ENCODE measurements around the gene TENM4. TPM values are rescaled to one million over a fixed set of nuclear protein-coding genes. Genes with fewer than 3 reads are reported as not detected.

The TENM4 gene
- total RNA-seq, 2 donors from 2014 or later = 68.2 to 130 TPM

DNA sequence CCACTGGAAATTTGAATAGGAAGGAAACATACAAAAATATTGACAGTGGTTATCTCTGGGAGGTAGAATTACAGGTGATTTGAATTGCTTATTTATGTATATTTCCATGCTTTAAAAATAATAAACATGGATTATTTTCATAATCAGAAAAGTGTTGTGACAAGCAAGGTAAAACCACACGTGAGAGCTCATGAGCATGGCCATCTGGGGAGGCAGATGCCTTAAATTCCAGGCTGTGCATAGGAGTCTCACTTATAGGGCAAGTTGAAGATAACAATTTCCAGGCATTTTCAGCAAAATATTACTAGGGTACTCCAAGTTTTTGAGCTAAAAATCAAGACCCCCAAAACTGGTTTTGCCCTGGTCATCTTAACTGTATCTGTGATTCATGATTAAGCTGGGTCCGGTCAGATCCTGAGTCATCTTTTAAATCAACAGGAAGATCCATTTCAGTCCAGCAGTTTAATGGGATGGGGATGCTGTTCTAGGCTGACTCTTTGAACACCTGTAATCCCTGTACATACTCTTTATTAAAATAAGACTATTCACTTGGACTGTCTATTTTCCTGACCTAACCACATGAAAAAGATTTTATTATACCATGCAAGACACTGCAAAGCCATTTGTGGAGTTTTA, 750.4 kb downstream of the TENM4 start:
- H3K36me3 Mint-ChIP-seq (ENCODE audit: low read depth) = peaks cover 21% of the 10 kb centered on the region
- TF ChIP-seq, protein P1, sequence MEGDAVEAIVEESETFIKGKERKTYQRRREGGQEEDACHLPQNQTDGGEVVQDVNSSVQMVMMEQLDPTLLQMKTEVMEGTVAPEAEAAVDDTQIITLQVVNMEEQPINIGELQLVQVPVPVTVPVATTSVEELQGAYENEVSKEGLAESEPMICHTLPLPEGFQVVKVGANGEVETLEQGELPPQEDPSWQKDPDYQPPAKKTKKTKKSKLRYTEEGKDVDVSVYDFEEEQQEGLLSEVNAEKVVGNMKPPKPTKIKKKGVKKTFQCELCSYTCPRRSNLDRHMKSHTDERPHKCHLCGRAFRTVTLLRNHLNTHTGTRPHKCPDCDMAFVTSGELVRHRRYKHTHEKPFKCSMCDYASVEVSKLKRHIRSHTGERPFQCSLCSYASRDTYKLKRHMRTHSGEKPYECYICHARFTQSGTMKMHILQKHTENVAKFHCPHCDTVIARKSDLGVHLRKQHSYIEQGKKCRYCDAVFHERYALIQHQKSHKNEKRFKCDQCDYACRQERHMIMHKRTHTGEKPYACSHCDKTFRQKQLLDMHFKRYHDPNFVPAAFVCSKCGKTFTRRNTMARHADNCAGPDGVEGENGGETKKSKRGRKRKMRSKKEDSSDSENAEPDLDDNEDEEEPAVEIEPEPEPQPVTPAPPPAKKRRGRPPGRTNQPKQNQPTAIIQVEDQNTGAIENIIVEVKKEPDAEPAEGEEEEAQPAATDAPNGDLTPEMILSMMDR (conservative IDR thresholded peaks at IDR 0.05) = no peak
- WGBS, 2 experiments (ENCODE audit: insufficient coverage in 1 of 2, insufficient read length in 1 of 2) = 100% methylated on average over 1 to 2 of the region's 2 CpGs
- H3K9me3 ChIP-seq (ENCODE audit: control insufficient read depth, low read length) = no peaks in the 10 kb centered on the region
- H3K4me3 Mint-ChIP-seq = no peak overlapping the region
- no peaks in the 10 kb centered on the region for H3K9me3 Mint-ChIP-seq
- no peak overlapping the region for H3K27ac ChIP-seq (ENCODE audit: low read depth, low read length)
- peaks cover 12% of the 10 kb centered on the region for H3K4me1 ChIP-seq (ENCODE audit: control insufficient read depth, insufficient read depth, low read length)
- peaks cover 25% of the 10 kb centered on the region for H3K4me1 Mint-ChIP-seq
- H3K27me3 Mint-ChIP-seq (ENCODE audit: insufficient read depth) = no peaks in the 10 kb centered on the region
- H3K9ac ChIP-seq (ENCODE audit: extremely low read depth, low read length, poor library complexity, severe bottlenecking) = no peak overlapping the region
- no peaks in the 10 kb centered on the region for H3K36me3 ChIP-seq (ENCODE audit: control insufficient read depth, insufficient read depth, low read length)
- H3K4me3 ChIP-seq (ENCODE audit: low read length) = no peak overlapping the region
- DNase-seq = no peak
- H3K27me3 ChIP-seq (ENCODE audit: control insufficient read depth, insufficient read depth, low read length, poor library complexity, severe bottlenecking) = no peaks in the 10 kb centered on the region
- H3K27ac Mint-ChIP-seq = no peak overlapping the region

DNA sequence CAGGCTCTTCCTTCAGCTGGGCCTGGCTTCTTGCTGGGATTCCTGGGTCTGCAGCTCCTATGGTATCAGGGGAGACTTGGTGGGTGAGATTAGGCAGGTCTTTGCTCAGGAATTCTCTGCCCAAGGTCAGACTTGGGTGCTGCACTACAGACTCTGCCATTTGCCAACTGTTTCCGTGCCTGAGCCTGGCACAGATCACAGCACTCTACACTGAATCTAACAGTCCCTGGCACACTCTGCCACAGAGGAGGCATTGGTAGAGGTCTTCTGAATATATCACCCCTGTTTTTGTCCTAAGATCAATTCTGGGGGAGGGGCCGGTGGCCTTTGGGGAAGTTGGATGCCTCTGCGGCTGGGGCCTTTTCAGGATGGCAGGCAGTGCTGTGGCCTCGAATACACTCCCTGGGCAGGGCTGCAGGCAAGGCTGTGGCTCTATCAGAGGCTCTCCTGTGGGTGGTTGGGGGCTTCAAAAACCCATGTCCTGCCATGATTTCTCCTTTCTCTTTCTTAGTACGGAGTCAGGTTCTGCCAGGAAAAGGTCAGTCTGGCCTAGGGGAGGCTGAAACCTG, 751.2 kb downstream of the TENM4 start:
- no peaks in the 10 kb centered on the region for H3K9me3 Mint-ChIP-seq
- DNase-seq = peak; percentile 36
- H3K36me3 Mint-ChIP-seq (ENCODE audit: low read depth) = peaks cover 22% of the 10 kb centered on the region
- no peak overlapping the region for H3K27ac Mint-ChIP-seq
- no peak overlapping the region for H3K4me3 Mint-ChIP-seq
- TF ChIP-seq, protein P1 (conservative IDR thresholded peaks at IDR 0.05) = no peak
- peaks cover 12% of the 10 kb centered on the region for H3K4me1 ChIP-seq (ENCODE audit: control insufficient read depth, insufficient read depth, low read length)
- no peaks in the 10 kb centered on the region for H3K36me3 ChIP-seq (ENCODE audit: control insufficient read depth, insufficient read depth, low read length)
- H3K27ac ChIP-seq (ENCODE audit: low read depth, low read length) = no peak overlapping the region
- H3K27me3 ChIP-seq (ENCODE audit: control insufficient read depth, insufficient read depth, low read length, poor library complexity, severe bottlenecking) = no peaks in the 10 kb centered on the region
- no peaks in the 10 kb centered on the region for H3K9me3 ChIP-seq (ENCODE audit: control insufficient read depth, low read length)
- no peak overlapping the region for H3K4me3 ChIP-seq (ENCODE audit: low read length)
- H3K27me3 Mint-ChIP-seq (ENCODE audit: insufficient read depth) = no peaks in the 10 kb centered on the region
- H3K4me1 Mint-ChIP-seq = peaks cover 25% of the 10 kb centered on the region
- WGBS, 2 experiments (ENCODE audit: insufficient coverage in 1 of 2, insufficient read length in 1 of 2) = 84% methylated on average over 5 of the region's 5 CpGs; no CpG with 5 or more reads in 1 of the 2 experiments
- H3K9ac ChIP-seq (ENCODE audit: extremely low read depth, low read length, poor library complexity, severe bottlenecking) = no peak overlapping the region

DNA sequence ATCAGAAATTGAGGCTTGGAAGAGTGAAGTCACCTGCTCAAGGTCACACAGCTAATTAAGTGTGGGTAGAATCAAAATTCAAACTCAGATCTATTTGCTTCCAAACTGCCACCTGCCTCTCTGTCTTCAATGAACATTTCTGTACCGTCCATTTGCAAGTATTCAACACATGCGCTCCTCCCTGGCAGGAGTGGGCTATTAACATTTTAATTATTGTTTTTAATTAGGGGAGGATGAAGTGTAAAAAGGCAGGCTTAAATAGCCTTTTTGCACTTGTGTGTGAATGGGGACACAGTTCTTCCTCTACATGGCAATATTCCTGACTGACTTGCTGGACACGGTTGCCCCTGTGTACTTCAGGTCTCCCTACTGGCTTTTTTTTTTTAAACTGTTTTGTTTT, 751.7 kb downstream of the TENM4 start:
- WGBS, 2 experiments (ENCODE audit: insufficient coverage in 1 of 2, insufficient read length in 1 of 2) = 86 to 87% methylated on average over 1 to 3 of the region's 3 CpGs
- Histone ChIP-seq H3K27ac (ENCODE audit: low read depth, low read length) (no peak overlapping the region), H3K9me3 (ENCODE audit: control insufficient read depth, low read length) (no peaks in the 10 kb centered on the region), H3K4me3 (ENCODE audit: low read length) (no peak overlapping the region), H3K4me1 (ENCODE audit: control insufficient read depth, insufficient read depth, low read length) (peaks cover 12% of the 10 kb centered on the region), H3K9ac (ENCODE audit: extremely low read depth, low read length, poor library complexity, severe bottlenecking) (no peak overlapping the region), H3K27me3 (ENCODE audit: control insufficient read depth, insufficient read depth, low read length, poor library complexity, severe bottlenecking) (no peaks in the 10 kb centered on the region), H3K36me3 (ENCODE audit: control insufficient read depth, insufficient read depth, low read length) (no peaks in the 10 kb centered on the region)
- H3K27ac Mint-ChIP-seq = no peak overlapping the region
- H3K4me3 Mint-ChIP-seq = no peak overlapping the region
- H3K9me3 Mint-ChIP-seq = no peaks in the 10 kb centered on the region
- TF ChIP-seq, protein P1 (conservative IDR thresholded peaks at IDR 0.05) = no peak
- H3K4me1 Mint-ChIP-seq = peaks cover 28% of the 10 kb centered on the region
- peaks cover 28% of the 10 kb centered on the region for H3K36me3 Mint-ChIP-seq (ENCODE audit: low read depth)
- no peaks in the 10 kb centered on the region for H3K27me3 Mint-ChIP-seq (ENCODE audit: insufficient read depth)
- peak; percentile 4 for DNase-seq

Measured in endodermal cell (in vitro differentiated cells).